IPS-18a (cell line): ENCODE measurements around the gene TCP11.

Experiments
- H3K27ac ChIP-seq: one replicate; pipeline ENCODE4 v1.5.1; 2013; ENCODE audit warnings: low read length
- H3K27me3 ChIP-seq: one replicate; pipeline ENCODE4 v1.6.1; 2013; ENCODE audit warnings: mild to moderate bottlenecking, low read length; ENCODE audit not compliant: control insufficient read depth, insufficient read depth
- H3K36me3 ChIP-seq: one replicate; pipeline ENCODE4 v1.6.1; 2013; ENCODE audit warnings: low read depth, low read length; ENCODE audit not compliant: control insufficient read depth
- H3K4me1 ChIP-seq: one replicate; pipeline ENCODE4 v1.6.1; 2013; ENCODE audit warnings: low read depth, low read length; ENCODE audit not compliant: control insufficient read depth
- H3K4me3 ChIP-seq: one replicate; pipeline ENCODE4 v1.5.1; 2013; ENCODE audit warnings: low read length
- H3K9ac ChIP-seq: one replicate; pipeline ENCODE4 v1.6.1; 2013; ENCODE audit warnings: mild to moderate bottlenecking, low read length, moderate library complexity
- H3K9me3 ChIP-seq: one replicate; pipeline ENCODE4 v1.6.1; 2013; ENCODE audit warnings: low read depth, low read length; ENCODE audit not compliant: control insufficient read depth

Gene TCP11

DNA sequence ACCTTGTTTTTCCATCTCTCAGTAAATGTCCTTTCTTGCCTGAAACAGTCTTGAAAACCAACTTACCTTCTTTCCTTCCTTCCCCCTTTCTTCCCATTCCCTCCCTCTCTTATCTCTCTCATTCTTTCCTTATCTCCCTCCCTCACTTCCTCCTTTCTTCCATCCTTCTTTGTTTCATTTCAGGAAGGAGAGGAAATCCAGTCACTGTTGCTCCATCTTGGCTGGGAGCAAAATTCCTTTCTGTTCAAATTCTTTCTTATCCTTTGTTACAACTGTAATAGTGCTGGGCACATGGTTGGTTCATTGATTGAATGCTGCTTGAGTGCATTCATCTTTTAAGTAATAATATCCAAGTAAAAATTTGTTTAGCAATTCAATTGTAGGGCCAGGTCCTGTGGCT lies 17.4 kb upstream of the TCP11 start:
- Histone ChIP-seq H3K27me3 (no peaks in the 10 kb centered on the region), H3K9ac (no peak overlapping the region), H3K4me3 (no peak overlapping the region), H3K27ac (no peak overlapping the region), H3K4me1 (no peaks in the 10 kb centered on the region), H3K9me3 (no peaks in the 10 kb centered on the region), H3K36me3 (no peaks in the 10 kb centered on the region)

DNA sequence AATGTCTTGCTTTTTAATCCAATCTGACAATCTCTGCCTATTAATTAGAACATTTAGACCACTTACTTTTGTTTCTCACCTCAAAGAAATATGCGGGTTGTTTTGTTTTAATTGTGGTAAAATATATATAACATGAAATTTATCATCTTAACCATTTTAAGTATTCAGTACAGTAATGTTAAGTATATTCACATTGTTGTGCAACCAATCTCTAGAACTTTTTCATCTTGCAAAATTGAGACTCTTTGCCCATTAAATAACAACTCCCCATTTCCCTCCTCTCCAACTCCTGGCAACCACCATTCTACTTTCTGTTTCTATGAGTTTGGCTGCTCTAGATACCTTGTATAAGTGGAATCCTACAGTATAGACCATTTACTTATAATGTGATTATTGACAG lies 13.8 kb upstream of the TCP11 start:
- Histone ChIP-seq H3K36me3 (no peaks in the 10 kb centered on the region), H3K4me3 (no peak overlapping the region), H3K9ac (no peak overlapping the region), H3K27ac (no peak overlapping the region), H3K9me3 (no peaks in the 10 kb centered on the region), H3K4me1 (no peaks in the 10 kb centered on the region), H3K27me3 (peaks cover 2% of the 10 kb centered on the region)

DNA sequence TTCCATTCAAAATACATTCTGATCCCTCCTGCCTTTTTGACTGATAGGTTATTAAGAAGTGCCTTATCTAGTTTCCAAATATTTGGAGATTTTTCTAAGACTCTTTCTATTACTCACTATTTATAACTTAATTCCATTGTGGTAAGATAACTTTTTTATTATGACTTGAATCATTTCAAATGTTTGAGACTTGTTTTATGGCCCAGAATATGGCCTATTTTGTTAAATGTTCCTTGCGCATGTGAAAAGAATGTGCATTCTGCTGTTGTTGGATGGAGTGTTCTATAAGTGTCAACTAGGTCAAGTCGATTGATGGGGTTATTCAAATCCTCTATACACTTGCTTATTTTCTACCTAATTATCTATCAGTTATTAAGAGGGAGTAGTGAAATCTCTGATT lies 13.1 kb upstream of the TCP11 start:
- Histone ChIP-seq H3K4me1 (no peaks in the 10 kb centered on the region), H3K36me3 (no peaks in the 10 kb centered on the region), H3K27ac (no peak overlapping the region), H3K9me3 (no peaks in the 10 kb centered on the region), H3K27me3 (peaks cover 9% of the 10 kb centered on the region), H3K9ac (no peak overlapping the region), H3K4me3 (no peak overlapping the region)

DNA sequence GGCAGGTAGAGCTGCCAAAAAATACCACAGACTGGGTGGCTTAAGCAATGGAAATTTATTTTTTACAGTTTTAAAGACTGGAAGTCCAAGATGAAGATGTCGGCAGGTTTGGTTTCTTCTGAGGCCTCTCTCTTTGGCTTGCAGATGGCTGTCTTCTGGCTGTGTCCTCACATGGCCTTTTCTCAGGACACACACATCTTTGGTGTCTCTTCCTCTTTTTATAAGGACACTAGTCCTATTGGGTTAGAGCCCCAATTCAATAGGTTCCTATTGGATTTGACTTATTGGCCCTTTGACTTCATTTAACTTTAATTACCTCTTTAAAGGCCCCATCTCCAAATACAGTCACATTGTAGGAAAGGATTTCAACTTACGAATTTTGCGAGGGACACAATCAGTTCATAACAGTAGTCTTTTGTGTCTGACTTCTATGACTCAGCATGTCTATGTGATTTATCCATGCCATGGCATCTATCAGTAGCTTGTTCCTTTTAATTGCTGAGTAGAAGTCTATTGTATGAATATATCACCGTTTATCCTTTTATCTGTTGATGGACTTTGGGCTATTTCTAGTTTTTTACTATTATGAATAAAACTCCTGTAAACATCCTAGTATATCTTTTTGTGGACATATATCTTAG lies 11.0 kb upstream of the TCP11 start:
- H3K36me3 ChIP-seq, result no peaks in the 10 kb centered on the region
- H3K4me3 ChIP-seq, result no peak overlapping the region
- peaks cover 21% of the 10 kb centered on the region for H3K27me3 ChIP-seq
- no peaks in the 10 kb centered on the region for H3K9me3 ChIP-seq
- H3K4me1 ChIP-seq, result peaks cover 16% of the 10 kb centered on the region
- no peak overlapping the region for H3K9ac ChIP-seq
- no peak overlapping the region for H3K27ac ChIP-seq

- no peak overlapping the region for H3K27ac ChIP-seq
- no peaks in the 10 kb centered on the region for H3K9me3 ChIP-seq
- peaks cover 24% of the 10 kb centered on the region for H3K4me1 ChIP-seq
- no peaks in the 10 kb centered on the region for H3K36me3 ChIP-seq
- H3K4me3 ChIP-seq, result no peak overlapping the region
- H3K27me3 ChIP-seq, result peaks cover 28% of the 10 kb centered on the region
- no peak overlapping the region for H3K9ac ChIP-seq
Measured at GRCh38 chr6:35151466-35151865, 10.3 kb upstream of the TCP11 start.

DNA sequence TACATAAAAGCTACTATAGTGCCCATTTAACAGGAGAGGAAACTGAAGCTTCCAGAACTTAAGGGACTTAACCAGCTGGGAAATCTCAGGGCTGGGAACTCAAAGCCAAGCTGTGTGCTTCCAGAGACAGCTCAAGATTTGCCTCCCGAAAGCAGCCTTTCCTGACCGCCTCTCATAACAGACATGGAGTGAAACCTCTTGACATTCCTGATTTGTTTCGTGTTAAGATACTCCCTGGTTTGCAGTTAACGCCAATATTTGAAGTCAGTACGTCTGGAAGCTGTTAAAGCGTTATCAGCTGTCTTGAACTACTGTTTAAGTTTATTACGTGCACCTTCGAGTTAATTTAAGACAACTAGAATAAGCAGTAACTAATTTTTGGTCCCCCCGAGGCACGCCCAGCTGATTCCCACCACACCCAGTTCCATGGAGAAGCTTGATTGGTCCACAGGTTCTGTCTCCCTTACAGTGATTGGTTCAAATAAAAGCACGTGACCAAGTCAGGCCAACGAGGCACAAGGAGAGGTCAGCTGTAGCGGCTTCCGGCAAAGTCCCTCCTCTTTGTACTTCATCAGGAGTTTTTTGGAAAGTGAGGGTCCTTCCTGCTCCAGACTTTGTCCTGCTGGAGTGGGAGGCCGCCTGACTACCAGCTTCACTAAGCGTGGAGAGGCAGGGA lies 8.9 kb upstream of the TCP11 start:
- Histone ChIP-seq H3K27me3 (peaks cover 34% of the 10 kb centered on the region), H3K9ac (no peak overlapping the region), H3K4me3 (no peak overlapping the region), H3K9me3 (no peaks in the 10 kb centered on the region), H3K4me1 (peaks cover 27% of the 10 kb centered on the region), H3K27ac (no peak overlapping the region), H3K36me3 (no peaks in the 10 kb centered on the region)

GRCh38 chr6:35148167-35148741 lies 7.1 kb upstream of the TCP11 start:
- Histone ChIP-seq H3K27me3 (peaks cover 34% of the 10 kb centered on the region), H3K4me1 (peaks cover 27% of the 10 kb centered on the region), H3K4me3 (peak overlapping the region; percentile 31), H3K36me3 (no peaks in the 10 kb centered on the region), H3K27ac (no peak overlapping the region), H3K9me3 (no peaks in the 10 kb centered on the region), H3K9ac (no peak overlapping the region)

- Histone ChIP-seq H3K27me3 (peaks cover 34% of the 10 kb centered on the region), H3K27ac (no peak overlapping the region), H3K4me3 (peak overlapping the region; percentile 31), H3K9me3 (no peaks in the 10 kb centered on the region), H3K36me3 (no peaks in the 10 kb centered on the region), H3K4me1 (peaks cover 27% of the 10 kb centered on the region), H3K9ac (no peak overlapping the region)
Measured at GRCh38 chr6:35147486-35147885, 6.3 kb upstream of the TCP11 start.

DNA sequence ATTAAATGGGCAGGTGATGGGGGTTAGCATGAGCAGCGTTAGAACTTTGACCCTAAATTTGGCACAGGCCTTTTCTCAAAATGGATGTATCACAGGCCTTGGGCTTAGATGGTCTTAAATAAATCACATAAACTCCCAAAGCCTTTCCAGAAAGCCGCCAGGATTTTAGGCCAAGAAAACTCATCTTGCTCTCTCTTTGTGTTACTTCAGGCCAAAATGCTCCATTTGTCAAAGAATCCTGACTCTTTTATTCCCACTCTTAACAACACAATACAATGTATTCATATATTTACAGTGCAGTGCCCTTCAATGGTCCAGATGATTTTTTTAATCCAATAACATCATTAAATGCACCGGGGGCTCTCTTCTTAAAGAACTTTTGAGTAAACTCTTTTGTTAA lies 5.9 kb upstream of the TCP11 start:
- H3K4me1 ChIP-seq, result peaks cover 27% of the 10 kb centered on the region
- H3K27me3 ChIP-seq, result peaks cover 34% of the 10 kb centered on the region
- H3K9ac ChIP-seq, result no peak overlapping the region
- no peak overlapping the region for H3K4me3 ChIP-seq
- H3K9me3 ChIP-seq, result no peaks in the 10 kb centered on the region
- H3K36me3 ChIP-seq, result no peaks in the 10 kb centered on the region
- H3K27ac ChIP-seq, result no peak overlapping the region

- no peaks in the 10 kb centered on the region for H3K36me3 ChIP-seq
- peaks cover 27% of the 10 kb centered on the region for H3K4me1 ChIP-seq
- peaks cover 34% of the 10 kb centered on the region for H3K27me3 ChIP-seq
- H3K4me3 ChIP-seq, result no peak overlapping the region
- H3K27ac ChIP-seq, result no peak overlapping the region
- H3K9me3 ChIP-seq, result no peaks in the 10 kb centered on the region
- H3K9ac ChIP-seq, result no peak overlapping the region
Measured at GRCh38 chr6:35146453-35146852, 5.3 kb upstream of the TCP11 start.

- H3K9ac ChIP-seq, result no peak overlapping the region
- H3K4me3 ChIP-seq, result no peak overlapping the region
- H3K9me3 ChIP-seq, result no peaks in the 10 kb centered on the region
- H3K36me3 ChIP-seq, result no peaks in the 10 kb centered on the region
- peaks cover 34% of the 10 kb centered on the region for H3K27me3 ChIP-seq
- no peak overlapping the region for H3K27ac ChIP-seq
- H3K4me1 ChIP-seq, result peaks cover 27% of the 10 kb centered on the region
Measured at GRCh38 chr6:35145757-35146156, 4.6 kb upstream of the TCP11 start.
